Body of pancreas (tissue), 4 donors: ENCODE results near the gene LCN15. TPM values are rescaled to one million over a fixed set of nuclear protein-coding genes. Genes with fewer than 3 reads are reported as not detected.

Experiments
- ATAC-seq: fragments of 150-250 bp; one replicate; pipeline ENCODE4 v1.9.1; 2016
- DNase-seq, 4 donors: peaks; one replicate each; pipeline ENCODE4 v3.0.0-alpha.2; 2019
- H3K27ac ChIP-seq, 4 donors: fragments of 200-600 bp; sonication (generic); 1 replicate in 3 of 4; 2 replicates in 1 of 4; pipeline versions ENCODE4 v1.5.1 to v1.6.1; 2016 to 2019; ENCODE audit warnings: mild to moderate bottlenecking in 1 of 4, mixed read lengths in 1 of 4, moderate library complexity in 1 of 4
- H3K27me3 ChIP-seq, 2 donors: fragments of 200-600 bp; sonication (generic); one replicate each; pipeline ENCODE4 v1.6.0; 2016; ENCODE audit warnings: mild to moderate bottlenecking in 1 of 2
- H3K36me3 ChIP-seq, 2 donors: fragments of 200-600 bp; sonication (generic); replicated peaks in 1 of 2; 2 replicates each; pipeline ENCODE4 v1.5.1; 2016; ENCODE audit warnings: low read depth in 2 of 2; ENCODE audit not compliant: insufficient read depth in 1 of 2
- H3K4me1 ChIP-seq: fragments of 200-600 bp; sonication (generic); one replicate; pipeline ENCODE4 v1.6.0; 2016
- H3K4me3 ChIP-seq, 2 donors: fragments of 200-600 bp; sonication (generic); 1 replicate in 1 of 2; 2 replicates in 1 of 2; pipeline ENCODE4 v1.5.1; 2016 to 2019
- H3K9me3 ChIP-seq, 3 donors: fragments of 200-600 bp; sonication (generic); 1 replicate in 2 of 3; 2 replicates in 1 of 3; pipeline ENCODE4 v1.5.1; 2016
- POLR2A ChIP-seq, 3 donors: fragments of 450-650 bp; IDR thresholded peaks; one replicate each; pipeline ENCODE4 v1.6.1; 2016; ENCODE audit warnings: antibody characterized with exemption in 3 of 3, mild to moderate bottlenecking in 2 of 3
- WGBS, 2 donors: methylation state at CpG; one replicate each; pipeline ENCODE4 v1.1.5; 2017; 5-methylcytosine and 5-hydroxymethylcytosine counted together
- intact Hi-C: fragments of 100-400 bp; cut with DNase I; formaldehyde crosslinking; loops from one replicate; pipeline ENCODE4 v1.15.1; 2023
- total RNA-seq, 2 donors: library from RNA; depleted of rRNA; stranded (reverse); fragments of >200 nt; gene quantifications; one replicate each; pipeline ENCODE4 v1.1.0, GENCODE V29; 2016
- TF ChIP-seq, protein P1 (sequence below), 7 experiments: fragments of 450-650 bp in 4 of 7; fragments of 200-600 bp in 3 of 7; sonication (generic) in 3 of 7; IDR thresholded peaks; one replicate each; pipeline ENCODE4 v1.5.1; 2016 to 2019; ENCODE audit warnings: antibody characterized with exemption in 7 of 7

LCN15 gene
- total RNA-seq, 2 donors from 2014 or later = not detected

DNA sequence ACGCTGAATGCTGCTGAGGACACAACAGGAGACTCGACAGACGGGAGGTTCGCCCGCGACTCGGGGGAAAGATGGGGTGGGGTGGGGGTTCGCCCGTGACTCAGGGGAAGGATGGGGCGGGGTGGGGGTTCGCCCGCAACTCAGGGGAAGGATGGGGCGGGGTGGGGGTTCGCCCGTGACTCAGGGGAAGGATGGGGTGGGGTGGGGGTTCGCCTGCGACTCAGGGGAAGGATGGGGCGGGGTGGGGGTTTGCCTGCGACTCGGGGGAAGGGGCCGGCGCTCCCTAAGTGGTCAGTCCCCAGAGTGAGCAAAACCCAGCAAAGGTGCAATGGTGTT lies 18.2 kb downstream of the LCN15 start:
- Histone ChIP-seq H3K4me3 (no peak overlapping the region), H3K4me1 (peaks cover 35% of the 10 kb centered on the region), H3K36me3 (no peaks in the 10 kb centered on the region), H3K27me3 (peaks cover 0 to 11% of the 10 kb centered on the region in 2 donors), H3K9me3 (no peaks in the 10 kb centered on the region), H3K27ac (no peak overlapping the region)
- DNase-seq = no peak
- TF ChIP-seq POLR2A (IDR thresholded peaks at IDR 0.05) = no peak
- TF ChIP-seq, protein P1, sequence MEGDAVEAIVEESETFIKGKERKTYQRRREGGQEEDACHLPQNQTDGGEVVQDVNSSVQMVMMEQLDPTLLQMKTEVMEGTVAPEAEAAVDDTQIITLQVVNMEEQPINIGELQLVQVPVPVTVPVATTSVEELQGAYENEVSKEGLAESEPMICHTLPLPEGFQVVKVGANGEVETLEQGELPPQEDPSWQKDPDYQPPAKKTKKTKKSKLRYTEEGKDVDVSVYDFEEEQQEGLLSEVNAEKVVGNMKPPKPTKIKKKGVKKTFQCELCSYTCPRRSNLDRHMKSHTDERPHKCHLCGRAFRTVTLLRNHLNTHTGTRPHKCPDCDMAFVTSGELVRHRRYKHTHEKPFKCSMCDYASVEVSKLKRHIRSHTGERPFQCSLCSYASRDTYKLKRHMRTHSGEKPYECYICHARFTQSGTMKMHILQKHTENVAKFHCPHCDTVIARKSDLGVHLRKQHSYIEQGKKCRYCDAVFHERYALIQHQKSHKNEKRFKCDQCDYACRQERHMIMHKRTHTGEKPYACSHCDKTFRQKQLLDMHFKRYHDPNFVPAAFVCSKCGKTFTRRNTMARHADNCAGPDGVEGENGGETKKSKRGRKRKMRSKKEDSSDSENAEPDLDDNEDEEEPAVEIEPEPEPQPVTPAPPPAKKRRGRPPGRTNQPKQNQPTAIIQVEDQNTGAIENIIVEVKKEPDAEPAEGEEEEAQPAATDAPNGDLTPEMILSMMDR (IDR thresholded peaks at IDR 0.05) = no peak
- intact Hi-C loops = no loop called here
- no peak for ATAC-seq
- WGBS, 2 donors = 81 to 84% methylated on average over 5 to 19 of the region's 22 CpGs

DNA sequence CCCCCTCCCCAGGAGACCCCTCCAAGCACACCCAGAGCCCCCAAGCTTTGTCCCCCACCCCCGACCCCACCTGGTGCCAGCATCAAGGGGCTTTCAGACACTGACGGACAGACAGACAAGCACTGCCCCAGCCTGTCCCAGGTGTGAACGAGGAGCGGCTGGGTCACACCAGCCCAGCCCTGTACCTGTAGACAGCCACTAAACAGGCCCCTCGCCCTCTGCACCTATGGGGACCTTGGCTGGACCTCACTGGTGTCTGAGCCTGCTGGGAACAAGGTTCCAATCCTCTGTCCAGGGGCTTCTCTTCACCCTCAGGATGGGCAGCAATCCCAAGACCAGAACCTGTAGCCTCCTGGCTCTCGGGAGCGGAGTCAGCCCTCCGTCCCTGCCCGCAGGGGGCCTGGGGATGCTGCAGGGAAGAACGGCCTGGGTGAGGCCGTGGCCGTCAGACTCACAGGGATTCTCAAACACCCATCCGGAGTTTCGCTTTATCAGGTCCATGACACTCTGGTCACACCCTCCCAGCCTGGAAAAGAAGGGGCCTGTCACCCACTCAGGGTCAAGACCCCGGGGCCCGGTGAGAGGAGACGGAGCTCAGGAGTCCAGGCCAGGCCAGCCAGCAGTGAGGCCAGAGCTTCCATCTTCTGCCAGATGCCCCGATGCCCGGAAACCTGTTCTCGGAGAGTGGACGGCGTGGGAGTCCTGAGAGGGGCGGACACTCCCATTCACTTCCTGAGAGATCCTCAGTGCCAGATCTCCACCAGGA lies 18.7 kb downstream of the LCN15 start:
- TF ChIP-seq, protein P1 (IDR thresholded peaks at IDR 0.05) = no peak
- no peak for TF ChIP-seq POLR2A (IDR thresholded peaks at IDR 0.05)
- DNase-seq (no peak), ATAC-seq (no peak)
- intact Hi-C loops = no loop called here
- H3K27me3 ChIP-seq = peaks cover 0 to 14% of the 10 kb centered on the region in 2 donors
- no peaks in the 10 kb centered on the region for H3K9me3 ChIP-seq
- H3K4me1 ChIP-seq = peaks cover 41% of the 10 kb centered on the region
- no peak overlapping the region for H3K4me3 ChIP-seq
- WGBS, 2 donors = 90 to 92% methylated on average over 5 to 23 of the region's 23 CpGs
- no peaks in the 10 kb centered on the region for H3K36me3 ChIP-seq
- H3K27ac ChIP-seq = no peak overlapping the region

DNA sequence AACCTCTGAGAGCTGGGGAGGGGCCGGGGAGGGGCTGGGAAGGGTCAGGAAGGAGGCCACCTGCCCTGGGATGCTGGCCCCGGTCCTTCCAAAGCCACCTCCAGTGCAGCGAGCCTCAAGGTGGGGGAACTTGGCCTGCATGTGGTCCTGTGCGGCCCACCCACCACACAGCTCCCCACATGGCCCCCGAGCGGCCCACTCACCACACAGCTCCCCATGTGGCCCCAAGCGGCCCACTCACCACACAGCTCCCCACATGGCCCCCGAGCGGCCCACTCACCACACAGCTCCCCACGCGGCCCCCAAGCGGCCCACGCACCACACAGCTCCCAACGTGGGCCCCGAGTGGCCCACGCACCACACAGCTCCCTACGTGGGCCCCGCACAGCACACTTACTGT lies 19.5 kb downstream of the LCN15 start:
- no peak for DNase-seq
- Histone ChIP-seq H3K27ac (no peak overlapping the region), H3K27me3 (peaks cover 0 to 14% of the 10 kb centered on the region in 2 donors), H3K4me3 (no peak overlapping the region), H3K36me3 (no peaks in the 10 kb centered on the region), H3K9me3 (no peaks in the 10 kb centered on the region), H3K4me1 (peaks cover 43% of the 10 kb centered on the region)
- intact Hi-C loops = no loop called here
- ATAC-seq = no peak
- no peak for TF ChIP-seq POLR2A (IDR thresholded peaks at IDR 0.05)
- TF ChIP-seq, protein P1 (IDR thresholded peaks at IDR 0.05) = no peak
- 85% methylated on average over 18 of the region's 18 CpGs; no CpG with 5 or more reads in 1 of the 2 donors for WGBS, 2 donors

DNA sequence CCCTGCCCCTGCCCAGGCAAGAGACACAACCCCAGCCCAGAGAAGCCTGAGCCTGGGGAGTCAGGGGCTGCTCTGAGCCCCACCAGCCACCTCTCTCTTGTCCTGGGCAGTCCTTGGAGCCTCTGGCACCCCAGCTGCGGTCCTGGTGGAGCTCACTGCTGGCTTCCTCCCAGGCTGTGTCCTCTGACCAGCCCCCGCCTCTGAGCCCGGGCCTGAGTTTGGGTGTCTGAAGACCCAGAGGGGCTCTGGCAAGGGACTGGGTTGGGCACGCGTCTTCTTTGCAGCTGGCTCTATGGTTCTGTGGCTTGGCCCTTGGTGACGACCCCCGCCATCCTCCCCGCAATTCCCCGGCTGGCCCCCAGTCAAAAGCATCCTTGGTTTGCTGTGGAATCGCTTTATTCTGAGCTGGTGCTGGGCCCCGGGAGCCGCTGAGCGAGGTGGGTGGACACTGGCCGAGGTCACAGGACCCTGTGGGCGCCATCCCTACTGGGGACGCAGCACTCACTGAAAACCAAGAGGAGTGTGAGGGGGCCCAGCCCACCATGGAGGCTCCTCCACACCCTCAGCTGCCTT lies 20.6 kb downstream of the LCN15 start:
- intact Hi-C loops = no loop called here
- 93 to 94% methylated on average over 14 to 15 of the region's 16 CpGs for WGBS, 2 donors
- no peak for ATAC-seq
- no peak overlapping the region for H3K4me3 ChIP-seq
- H3K36me3 ChIP-seq = no peaks in the 10 kb centered on the region
- H3K27me3 ChIP-seq = peaks cover 0 to 14% of the 10 kb centered on the region in 2 donors
- TF ChIP-seq, protein P1 (IDR thresholded peaks at IDR 0.05) = no peak
- TF ChIP-seq POLR2A (IDR thresholded peaks at IDR 0.05) = no peak
- peaks cover 36% of the 10 kb centered on the region for H3K4me1 ChIP-seq
- DNase-seq = no peak
- H3K27ac ChIP-seq = no peak overlapping the region
- H3K9me3 ChIP-seq = no peaks in the 10 kb centered on the region
